Glutamatergic neuron (in vitro differentiated cells): ENCODE data around the gene CPB2. TPM values are rescaled to one million over a fixed set of nuclear protein-coding genes. Genes with fewer than 3 reads are reported as not detected.

Experiments
- DNase-seq: peaks from one replicate; pipeline ENCODE4 v3.0.0; 2022
- H3K27ac Mint-ChIP-seq: one replicate; pipeline ENCODE4 v1.8.0; 2020; ENCODE audit warnings: mild to moderate bottlenecking, mixed read lengths, inconsistent platforms; ENCODE audit not compliant: unreplicated experiment
- H3K27me3 Mint-ChIP-seq: one replicate; pipeline ENCODE4 v1.8.0; 2020; ENCODE audit warnings: mild to moderate bottlenecking, moderate library complexity, mixed read lengths, inconsistent platforms; ENCODE audit not compliant: unreplicated experiment
- H3K36me3 Mint-ChIP-seq: one replicate; pipeline ENCODE4 v1.8.0; 2020; ENCODE audit warnings: mild to moderate bottlenecking, mixed read lengths, inconsistent platforms; ENCODE audit not compliant: unreplicated experiment
- H3K4me1 Mint-ChIP-seq: one replicate; pipeline ENCODE4 v1.8.0; 2020; ENCODE audit warnings: mild to moderate bottlenecking, low read depth, mixed read lengths, inconsistent platforms; ENCODE audit not compliant: unreplicated experiment
- H3K4me3 Mint-ChIP-seq: one replicate; pipeline ENCODE4 v1.8.0; 2020; ENCODE audit warnings: mild to moderate bottlenecking, mixed read lengths, inconsistent platforms; ENCODE audit not compliant: unreplicated experiment
- H3K9me3 Mint-ChIP-seq: one replicate; pipeline ENCODE4 v1.8.0; 2020; ENCODE audit warnings: mild to moderate bottlenecking, moderate library complexity, mixed read lengths, inconsistent platforms; ENCODE audit not compliant: unreplicated experiment
- CTCF ChIP-seq: fragments of 200-600 bp; sonication (generic); IDR thresholded peaks from one replicate; pipeline ENCODE4 v1.5.0; 2021; ENCODE audit not compliant: partially characterized antibody, unreplicated experiment
- total RNA-seq: library from RNA; stranded (reverse); fragmentation: NEBNext Ultra II Directional; extraction: Animal tissue kit (Norgen Biotek cat#: 25700); gene quantifications from one replicate; pipeline ENCODE4 v1.2.1, GENCODE V29; 2021; ENCODE audit not compliant: unreplicated experiment

The CPB2 gene
- total RNA-seq, 1 donor from 2014 or later: not detected

- Mint-ChIP-seq H3K9me3 (no peaks in the 10 kb centered on the region), H3K27ac (no peak overlapping the region), H3K4me3 (no peak overlapping the region), H3K4me1 (no peaks in the 10 kb centered on the region), H3K27me3 (no peaks in the 10 kb centered on the region), H3K36me3 (no peaks in the 10 kb centered on the region)
- no peak for DNase-seq
- TF ChIP-seq CTCF: no peak
Measured at GRCh38 chr13:46087481-46087880, 17.4 kb downstream of the CPB2 start.

- no peak overlapping the region for H3K4me3 Mint-ChIP-seq
- H3K27ac Mint-ChIP-seq: no peak overlapping the region
- H3K4me1 Mint-ChIP-seq: no peaks in the 10 kb centered on the region
- DNase-seq: no peak
- no peaks in the 10 kb centered on the region for H3K9me3 Mint-ChIP-seq
- no peak for TF ChIP-seq CTCF
- no peaks in the 10 kb centered on the region for H3K27me3 Mint-ChIP-seq
- H3K36me3 Mint-ChIP-seq: no peaks in the 10 kb centered on the region
Measured at GRCh38 chr13:46086985-46087384, 17.8 kb downstream of the CPB2 start.

- Mint-ChIP-seq H3K4me3 (no peak overlapping the region), H3K27me3 (no peaks in the 10 kb centered on the region), H3K36me3 (no peaks in the 10 kb centered on the region), H3K27ac (no peak overlapping the region), H3K4me1 (no peaks in the 10 kb centered on the region), H3K9me3 (no peaks in the 10 kb centered on the region)
- no peak for DNase-seq
- TF ChIP-seq CTCF: no peak
Measured at GRCh38 chr13:46086421-46086922, 18.4 kb downstream of the CPB2 start.

- Mint-ChIP-seq H3K9me3 (no peaks in the 10 kb centered on the region), H3K27me3 (no peaks in the 10 kb centered on the region), H3K36me3 (no peaks in the 10 kb centered on the region), H3K27ac (no peak overlapping the region), H3K4me1 (no peaks in the 10 kb centered on the region), H3K4me3 (no peak overlapping the region)
- no peak for TF ChIP-seq CTCF
- no peak for DNase-seq
Measured at GRCh38 chr13:46085737-46086136, 19.1 kb downstream of the CPB2 start.

GRCh38 chr13:46082324-46082723 is 22.5 kb downstream of the CPB2 start:
- Mint-ChIP-seq H3K27me3 (no peaks in the 10 kb centered on the region), H3K4me3 (no peak overlapping the region), H3K36me3 (no peaks in the 10 kb centered on the region), H3K27ac (no peak overlapping the region), H3K4me1 (no peaks in the 10 kb centered on the region), H3K9me3 (peaks cover 3% of the 10 kb centered on the region)
- DNase-seq: no peak
- no peak for TF ChIP-seq CTCF
